HG03175 (cell line): ENCODE results near the gene CDCP1.

ENCODE experiments used
- ATAC-seq: cut with Tn5 transposase; IDR thresholded peaks from one replicate; pipeline ENCODE4 v1.9.1; 2021; ENCODE audit warnings: mild to moderate bottlenecking, moderate library complexity; ENCODE audit not compliant: unreplicated experiment

CDCP1 gene

DNA sequence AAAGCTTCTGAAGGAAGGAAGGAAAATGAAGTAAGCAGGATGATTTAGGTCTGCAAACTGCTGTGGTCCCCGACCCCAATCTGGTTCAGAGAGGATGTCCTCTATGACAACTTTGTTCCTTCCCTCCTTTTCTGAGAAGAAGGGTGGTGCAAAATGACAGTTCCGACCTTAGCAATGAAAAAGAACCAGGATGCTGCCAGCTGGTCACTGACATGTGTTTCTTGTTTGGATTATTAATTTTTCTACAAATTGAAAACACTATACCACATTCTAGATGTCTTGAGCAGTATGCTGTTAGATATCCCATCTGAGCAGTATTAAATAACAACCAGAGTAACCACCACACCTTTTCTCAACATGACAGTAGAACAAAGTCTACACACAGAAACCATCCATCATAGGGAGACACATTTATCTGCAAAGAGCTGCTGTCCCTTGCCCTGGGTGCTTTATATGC lies 27.5 kb downstream of the CDCP1 start:
- no peak for ATAC-seq

DNA sequence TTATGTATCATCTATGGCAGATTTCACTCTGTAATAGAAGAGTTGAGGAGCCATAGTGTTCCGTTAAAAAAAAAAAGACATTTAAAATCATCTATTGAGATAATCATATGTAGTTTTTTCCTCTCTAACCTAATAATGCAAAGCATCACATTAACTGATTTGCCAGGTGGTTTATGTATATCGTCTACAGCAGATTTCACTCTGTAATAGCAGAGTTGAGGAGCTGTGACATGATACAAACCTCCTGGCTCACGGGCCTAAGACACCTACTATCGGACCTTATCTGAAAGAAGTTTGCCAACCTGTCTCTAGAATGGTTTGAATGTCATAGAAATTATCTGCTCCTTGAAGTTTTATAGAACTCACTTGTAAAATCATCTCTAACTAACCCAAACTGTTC lies 29.8 kb downstream of the CDCP1 start:
- ATAC-seq: no peak

DNA sequence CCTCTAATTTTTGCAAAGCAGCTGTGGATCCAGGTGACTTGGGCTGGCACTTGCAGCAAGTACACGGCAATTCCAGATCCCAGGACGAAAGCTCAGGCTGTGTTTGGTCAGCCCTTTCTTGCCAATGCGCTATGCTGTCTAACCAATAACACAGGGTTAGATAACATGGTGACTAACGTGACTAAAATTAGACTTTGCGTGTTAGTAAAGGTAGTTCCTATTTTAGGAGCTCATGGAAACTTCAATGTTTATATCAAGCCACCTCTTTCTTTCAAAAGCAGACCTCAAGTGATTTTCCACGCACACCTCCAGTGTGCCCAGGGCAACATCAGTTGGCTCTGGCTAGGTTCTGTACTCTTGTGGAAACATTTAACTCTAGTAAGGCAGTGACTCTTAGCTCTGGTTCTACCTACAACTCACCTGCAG lies 32.5 kb downstream of the CDCP1 start:
- ATAC-seq: no peak

DNA sequence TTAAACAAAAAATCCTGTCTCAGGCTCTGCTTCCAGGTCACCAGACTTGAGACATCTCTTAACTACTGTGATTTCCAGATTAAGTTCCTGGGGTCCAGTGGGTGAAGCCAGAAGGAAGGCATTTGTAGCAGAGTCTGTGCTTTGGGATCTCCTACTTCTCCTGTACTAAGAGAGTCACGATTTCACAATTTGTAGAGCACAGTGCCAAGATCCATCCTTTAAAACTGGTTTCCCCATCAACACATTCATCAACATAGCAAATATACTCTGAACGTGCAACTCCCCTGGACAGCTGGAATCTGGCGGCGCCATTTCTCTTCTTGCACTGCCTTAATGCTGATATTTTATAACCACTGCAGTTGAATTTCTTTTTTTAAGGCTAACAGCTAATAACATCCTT lies 33.2 kb downstream of the CDCP1 start:
- ATAC-seq: no peak

DNA sequence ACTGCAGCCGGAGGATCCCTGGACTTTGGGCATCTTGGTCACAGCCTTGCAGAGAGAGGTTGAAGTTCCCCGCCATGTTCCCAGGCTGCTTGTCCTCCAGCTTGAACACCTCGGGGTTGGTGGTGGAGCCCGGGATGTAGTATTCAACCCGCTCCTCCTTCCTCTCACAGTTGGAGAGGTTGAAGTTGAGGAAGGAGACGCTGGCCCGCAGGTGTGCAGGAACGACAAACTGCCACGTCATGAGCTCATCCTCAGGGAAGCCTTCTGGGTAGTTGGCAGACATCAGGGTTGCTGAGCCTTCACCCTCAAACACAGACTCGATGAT lies 35.7 kb downstream of the CDCP1 start:
- ATAC-seq: no peak

DNA sequence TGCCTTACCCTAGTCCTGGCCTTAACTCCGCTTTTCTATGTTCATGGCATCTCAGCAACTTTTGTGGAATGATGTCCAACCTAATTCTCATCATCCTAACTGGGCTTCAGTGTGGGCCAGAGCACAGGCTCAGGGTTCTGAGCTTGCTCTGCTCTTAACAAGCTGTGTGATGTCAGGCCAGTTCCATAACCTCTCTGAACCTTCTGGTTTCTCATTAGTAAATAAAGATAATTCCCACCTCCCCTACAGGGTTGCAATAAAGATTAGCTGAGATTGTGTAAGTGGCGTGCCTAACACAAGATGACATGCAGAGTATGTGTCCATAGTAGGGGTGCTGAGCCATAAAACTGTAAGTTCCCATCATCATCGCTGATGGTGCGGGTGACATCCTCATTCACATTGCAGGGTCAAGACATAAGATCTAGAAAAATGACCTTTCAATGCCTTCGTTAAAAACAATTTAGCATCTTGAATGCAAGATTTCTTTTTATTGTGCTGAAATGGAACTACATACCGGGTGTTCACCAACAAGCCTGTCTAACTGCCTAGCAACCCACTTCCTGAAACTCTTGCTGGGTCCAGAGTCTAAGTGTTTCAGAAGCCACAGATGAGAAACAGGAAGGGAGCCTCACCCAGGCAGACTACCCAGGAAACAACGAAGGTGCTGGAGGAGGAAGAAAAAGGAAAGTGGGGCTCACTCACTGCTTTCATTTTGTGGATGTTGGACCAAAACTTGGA lies 36.2 kb downstream of the CDCP1 start:
- peak; percentile 69 for ATAC-seq

DNA sequence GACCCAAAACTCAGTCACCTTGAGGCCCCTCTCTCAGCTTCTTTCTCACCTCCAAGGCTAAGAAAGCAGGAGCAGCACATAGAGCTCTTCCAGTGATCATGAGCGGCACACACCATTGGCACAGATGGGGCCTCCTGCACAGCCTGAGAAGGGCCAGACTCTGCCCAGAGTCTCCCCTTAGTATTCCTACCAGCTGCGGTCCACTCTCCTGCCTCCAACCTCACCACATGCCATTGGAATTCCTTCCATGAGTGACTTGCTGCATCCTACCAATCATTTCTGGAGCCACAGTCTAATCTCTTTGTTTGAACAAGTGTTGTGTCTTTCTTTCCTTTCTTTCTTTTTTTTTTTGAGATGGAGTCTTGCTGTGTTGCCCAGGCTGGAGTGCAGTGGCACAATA lies 39.3 kb downstream of the CDCP1 start:
- no peak for ATAC-seq

DNA sequence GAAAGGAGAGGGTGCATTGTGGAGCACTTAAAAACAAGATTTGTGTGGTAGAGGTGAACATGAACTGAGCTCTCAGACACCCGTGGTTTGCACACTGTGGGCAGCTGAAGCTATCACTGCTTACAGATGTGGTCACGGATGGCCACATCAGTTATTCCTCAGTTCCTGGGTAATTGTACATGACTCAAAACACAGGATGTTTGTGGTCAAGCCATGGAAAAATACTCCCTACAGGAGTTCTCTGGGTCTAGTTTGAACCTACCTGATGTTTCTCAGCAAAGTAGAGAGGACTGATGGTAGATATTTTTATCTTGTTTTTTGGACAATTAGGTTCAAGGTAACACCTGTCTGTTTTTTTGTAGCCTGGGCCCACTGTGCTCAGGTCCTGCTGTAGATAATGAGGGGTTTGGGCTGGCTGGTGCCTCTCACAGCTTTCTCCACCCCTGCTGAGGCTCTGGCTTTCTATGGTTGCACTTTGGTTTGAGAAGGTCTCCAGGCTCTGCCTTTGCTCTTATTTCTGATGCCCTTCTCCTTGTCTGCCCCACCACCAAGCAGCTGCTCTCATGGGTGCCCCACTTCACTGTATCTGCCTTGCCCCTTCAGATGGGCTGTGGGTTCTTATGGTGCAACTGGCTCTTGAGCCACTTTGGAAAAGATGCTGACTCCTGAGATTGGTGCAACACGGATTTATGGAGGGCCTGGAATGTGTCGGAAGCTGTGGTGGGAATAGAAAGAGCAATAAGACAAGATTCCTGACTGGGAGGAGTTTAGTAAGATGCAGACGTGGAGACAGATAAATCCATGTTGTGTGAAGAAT lies 40.1 kb downstream of the CDCP1 start:
- ATAC-seq: no peak

DNA sequence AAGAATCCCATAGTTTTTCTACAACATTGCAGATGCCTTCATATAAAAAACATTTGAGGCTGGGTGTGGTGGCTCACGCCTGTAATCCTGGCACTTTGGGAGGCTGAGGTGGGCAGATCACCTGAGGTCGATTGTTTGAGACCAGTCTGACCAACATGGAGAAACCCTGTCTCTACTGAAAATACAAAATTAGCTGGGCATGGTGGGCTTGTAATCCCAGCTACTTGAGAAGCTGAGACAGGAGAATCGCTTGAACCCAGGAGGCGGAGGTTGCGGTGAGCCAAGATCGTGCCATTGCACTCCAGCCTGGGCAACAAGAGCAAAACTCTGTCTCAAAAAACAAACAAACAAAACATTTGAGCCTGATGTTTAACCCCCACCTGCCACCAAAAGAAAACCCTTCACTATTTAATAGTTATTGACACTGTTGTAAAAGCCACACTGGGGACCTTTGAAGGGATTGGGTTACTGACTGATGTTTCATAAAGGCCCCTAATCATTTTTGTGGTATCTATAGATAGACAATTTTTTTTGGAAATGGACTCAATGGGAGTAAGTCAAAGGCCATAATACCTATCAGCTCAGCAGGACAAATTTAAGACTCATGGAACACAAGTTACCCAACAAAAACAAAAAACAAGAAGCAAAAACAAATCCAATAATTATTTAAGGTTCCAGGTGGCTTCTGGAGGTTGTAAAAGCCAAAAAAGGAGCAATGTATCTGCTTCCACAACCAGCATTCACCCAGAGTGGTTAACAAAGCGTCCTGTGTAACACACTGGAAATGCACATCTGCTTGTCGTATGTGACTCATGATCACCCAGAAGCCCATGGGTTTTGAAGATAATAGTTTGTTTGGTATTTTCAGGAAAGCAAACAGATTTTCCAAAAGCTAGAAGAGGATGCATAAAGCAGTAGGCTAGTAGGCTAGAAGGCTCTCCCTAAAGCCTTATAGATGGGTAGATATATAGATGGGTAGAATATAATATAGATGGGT lies 41.2 kb downstream of the CDCP1 start:
- no peak for ATAC-seq

DNA sequence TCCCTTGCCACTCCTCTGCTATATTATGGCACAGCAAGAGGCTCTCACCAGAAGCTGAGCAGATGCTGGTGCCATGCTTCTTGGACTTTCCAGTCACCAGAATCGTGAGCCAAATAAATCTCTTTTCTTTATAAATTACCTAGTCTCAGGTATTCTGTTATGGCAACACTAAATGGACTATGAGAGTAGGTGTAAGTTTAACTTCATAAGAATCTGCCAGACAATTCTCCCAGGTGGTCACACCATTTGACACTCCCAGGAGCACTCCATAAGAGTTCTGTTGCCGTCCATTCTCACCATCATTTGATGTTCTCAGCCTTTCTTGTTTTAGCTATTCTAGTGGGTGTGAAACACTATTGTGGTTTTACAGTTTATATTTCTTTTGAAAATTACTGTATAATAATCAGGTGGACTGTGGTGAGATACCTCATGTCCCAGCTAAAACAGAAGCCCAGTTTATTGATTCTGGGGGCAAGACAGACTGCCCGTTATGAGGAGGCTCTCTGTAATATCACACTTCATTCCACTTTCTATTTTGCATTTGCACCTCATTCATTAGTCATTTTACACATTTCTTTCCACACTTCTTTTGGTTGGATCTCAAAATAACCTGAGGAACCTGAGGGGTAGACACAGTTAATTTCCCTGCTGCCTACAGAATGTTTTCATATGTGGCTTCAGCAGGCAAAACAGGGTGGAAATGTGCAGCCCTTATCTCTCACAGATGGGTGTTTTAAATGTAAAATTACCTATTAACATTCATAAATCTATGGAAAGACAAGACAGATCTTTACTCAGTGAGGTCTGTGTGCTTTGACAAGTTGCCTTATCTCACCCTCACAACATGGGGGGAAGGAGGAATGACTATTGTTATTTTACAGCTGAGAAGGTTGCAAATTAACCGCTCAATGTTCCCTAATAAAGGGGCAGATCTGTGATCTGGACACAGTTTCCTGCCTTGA lies 42.1 kb downstream of the CDCP1 start:
- no peak for ATAC-seq

DNA sequence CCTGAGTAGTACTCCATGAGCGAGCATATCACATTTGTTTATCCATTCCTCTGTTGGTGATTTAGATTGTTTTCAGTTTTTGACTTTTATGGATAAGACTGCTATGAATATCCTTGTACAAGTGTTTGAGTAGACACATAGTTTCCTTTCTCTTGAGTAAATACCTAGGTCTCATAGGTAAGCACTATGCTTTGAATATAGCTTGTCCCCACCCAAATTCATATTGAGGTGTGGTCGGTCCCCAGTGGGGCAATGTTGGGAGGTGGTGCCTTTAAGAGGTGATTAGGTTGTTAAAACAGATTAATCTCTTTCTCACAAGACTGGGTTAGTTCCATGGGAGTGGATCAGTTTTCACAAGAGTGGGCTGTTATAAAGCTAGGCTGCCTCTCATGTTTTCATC lies 42.8 kb downstream of the CDCP1 start:
- no peak for ATAC-seq

DNA sequence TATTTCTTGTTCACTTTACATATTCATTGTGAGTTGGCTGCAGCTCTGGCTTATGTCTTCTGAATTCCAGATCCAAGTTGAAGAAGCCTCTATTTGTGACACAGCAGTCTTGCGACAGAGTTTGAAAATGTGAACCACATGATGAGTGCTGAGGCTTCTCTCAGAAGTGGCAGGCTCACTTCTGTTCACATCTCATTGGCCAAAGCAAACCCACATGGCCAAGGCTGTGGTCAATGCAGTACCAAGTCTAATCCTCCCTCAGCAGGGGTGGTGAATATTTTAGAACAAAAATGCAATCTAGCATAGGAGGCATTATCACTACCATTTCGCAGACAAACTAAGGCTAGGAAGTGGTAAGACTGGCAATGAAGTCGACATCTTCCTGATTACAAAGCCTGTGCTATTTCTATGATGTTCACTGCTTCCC lies 45.2 kb downstream of the CDCP1 start:
- no peak for ATAC-seq

DNA sequence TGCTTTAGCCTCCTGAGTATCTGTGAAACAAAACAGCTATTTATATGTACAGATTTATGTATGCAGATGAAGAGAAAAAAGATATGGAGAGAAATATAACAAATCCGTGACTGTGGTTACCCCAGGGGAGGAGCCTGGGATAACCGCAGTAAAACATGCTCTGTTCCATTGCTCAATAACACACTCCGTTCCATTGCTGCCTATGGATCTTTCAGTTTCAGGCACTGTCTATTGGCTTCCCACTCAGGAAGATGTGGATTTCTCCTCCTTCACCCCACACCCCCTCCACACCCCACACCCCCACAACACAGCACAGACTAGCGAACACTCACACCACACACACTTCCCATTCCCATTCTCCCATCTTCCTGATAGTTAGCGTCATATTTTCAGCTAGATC lies 47.9 kb downstream of the CDCP1 start:
- no peak for ATAC-seq

DNA sequence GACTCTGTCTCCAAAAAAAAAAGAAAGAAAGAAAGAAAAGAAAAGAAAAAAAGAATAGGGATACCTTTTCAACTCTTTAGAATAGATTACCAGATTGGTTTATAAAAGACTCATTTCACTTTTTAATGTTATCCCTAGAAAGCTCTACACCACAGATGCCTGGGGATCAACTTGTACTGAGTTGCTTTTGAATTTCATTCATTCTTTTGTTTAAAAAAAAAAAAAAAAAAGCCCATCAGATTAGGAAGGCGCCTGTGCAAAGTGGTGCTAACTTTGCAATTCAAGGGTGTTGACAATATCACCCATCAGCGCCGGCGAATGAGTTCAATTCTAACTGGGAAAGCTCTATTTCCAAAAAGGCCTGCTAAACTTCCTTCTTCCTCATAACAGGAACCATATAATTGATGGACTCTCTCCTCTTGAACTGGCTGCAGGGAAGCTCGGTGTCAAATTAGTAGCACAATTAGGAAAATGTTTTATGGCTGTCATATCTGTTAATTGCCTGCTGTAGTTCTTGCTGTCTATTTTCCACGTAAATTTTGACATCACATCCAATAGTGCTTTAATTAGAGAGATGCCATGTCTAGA lies 48.8 kb downstream of the CDCP1 start:
- ATAC-seq: no peak

DNA sequence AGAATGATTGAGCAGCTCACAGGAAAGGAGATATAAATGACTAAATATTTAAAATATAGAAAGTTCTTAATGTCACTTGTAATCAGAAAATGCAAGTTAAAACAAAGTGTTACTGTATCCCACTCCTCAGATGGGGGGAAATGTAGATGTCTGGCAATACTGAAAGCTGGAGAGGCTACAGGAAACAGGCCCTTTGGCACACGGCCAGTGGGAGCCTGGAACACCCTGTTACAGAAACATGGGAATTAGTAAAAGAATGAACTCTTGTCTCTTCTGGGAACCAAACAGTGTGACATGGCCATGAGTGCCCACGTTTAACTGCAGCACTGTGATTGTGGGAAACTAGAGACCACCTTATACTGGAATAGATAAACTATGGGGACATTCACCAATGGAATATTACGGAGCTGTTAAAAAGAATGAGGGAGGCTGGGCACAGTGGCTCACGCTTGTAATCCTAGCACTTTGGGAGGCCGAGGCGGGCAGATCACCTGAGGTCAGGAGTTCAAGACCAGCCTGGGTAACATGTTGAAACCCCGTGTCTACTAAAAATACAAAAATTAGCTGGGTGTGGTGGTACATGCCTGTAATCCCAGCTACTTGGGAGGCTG lies 50.2 kb downstream of the CDCP1 start:
- ATAC-seq: no peak

DNA sequence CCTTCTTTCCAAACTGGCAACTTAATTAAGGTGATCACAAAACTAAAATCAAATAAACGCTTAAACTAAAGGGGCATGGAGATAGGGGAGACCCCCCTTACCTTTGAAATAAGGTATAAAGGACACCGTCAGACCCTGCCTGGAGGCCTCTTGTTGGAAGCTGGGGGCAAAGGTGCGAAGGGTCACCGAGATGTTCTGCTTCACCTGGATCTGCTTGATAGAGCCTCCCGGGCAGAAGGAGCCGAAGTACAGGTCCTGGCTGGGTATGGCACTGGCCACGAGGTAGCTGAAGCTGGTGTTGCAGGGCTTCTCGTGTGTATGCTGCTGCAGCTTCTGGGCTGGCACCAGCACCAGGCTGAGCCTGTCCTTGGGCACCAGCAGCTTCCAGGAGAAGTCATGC lies 53.0 kb downstream of the CDCP1 start:
- ATAC-seq: no peak

DNA sequence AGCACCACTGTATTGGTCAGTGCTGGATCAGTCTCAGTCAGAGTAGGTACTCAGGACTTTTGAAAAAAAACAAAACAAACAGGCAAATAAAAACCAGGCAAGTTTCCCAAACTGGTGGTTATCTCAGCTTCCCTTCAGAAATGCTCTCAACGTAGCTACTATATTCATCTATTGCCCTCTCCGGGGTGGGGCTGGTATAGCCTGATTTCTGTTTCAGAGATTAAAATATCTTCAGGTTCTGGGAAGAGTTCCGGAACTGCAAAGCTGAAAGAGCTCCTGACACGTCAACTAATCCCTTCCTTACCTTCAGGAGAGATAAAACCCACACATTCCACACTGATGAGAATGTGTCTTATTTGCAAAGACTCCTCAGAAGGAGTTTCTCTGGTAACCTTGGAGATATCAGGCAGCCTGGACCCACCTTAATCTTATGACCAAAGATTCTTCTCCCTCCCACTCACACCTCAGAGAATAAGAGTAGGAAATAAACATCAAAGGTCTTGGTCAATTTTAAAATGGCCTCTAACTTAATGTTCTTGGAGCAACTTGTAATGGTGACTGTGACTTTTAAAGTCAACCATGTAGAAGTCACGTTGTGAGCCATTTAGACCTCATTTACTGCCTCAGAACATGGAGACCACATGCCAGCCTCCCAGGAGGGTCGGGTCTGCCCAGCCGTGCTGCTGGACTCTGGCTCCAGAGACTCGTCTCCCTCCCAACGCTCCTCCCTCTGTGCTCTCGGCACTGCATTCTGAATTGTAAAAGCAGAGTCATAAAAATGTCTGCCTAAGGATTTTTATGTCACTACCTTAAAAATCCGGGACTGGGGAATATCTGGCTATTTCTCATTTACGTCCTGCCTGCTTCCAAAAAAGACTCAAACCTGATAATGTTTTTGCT lies 53.8 kb downstream of the CDCP1 start:
- ATAC-seq: no peak

DNA sequence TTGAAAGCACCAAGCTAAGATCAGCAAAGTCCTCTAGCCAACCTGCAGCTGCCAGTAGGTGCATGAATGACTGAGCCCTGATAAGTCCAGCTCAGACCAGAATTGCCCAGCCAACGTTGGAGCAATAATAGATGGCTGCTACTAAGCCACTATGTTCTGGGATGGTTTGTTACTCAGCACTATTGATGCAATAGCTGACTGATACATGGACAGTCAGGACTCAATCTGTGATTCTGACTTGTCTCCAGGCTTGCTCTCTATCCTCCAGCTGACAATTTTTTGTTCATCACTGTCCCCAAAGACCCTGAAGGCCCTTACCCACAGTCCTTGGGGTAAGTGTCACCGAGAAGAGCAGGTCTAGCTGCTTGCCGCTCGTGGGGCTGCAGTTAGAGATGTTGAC lies 55.3 kb downstream of the CDCP1 start:
- ATAC-seq: no peak
